GM23338 (cell line): ENCODE measurements around the gene SAMD7.

Source experiments
- POLR2AphosphoS5 ChIP-seq: IDR thresholded peaks from 2 replicates; pipeline ENCODE4 v1.6.1; 2016; ENCODE audit warnings: antibody characterized with exemption, low read depth
- TF ChIP-seq, protein P1 (sequence below), 2 experiments: fragments of 200-600 bp in 1 of 2; sonication (generic) in 1 of 2; conservative IDR thresholded peaks; 2 replicates each; pipeline versions ENCODE4 v1.5.1 to v1.6.1; 2016 to 2017; ENCODE audit warnings: antibody characterized with exemption in 2 of 2, low read depth in 2 of 2, mild to moderate bottlenecking in 2 of 2, moderate library complexity in 1 of 2

DNA sequence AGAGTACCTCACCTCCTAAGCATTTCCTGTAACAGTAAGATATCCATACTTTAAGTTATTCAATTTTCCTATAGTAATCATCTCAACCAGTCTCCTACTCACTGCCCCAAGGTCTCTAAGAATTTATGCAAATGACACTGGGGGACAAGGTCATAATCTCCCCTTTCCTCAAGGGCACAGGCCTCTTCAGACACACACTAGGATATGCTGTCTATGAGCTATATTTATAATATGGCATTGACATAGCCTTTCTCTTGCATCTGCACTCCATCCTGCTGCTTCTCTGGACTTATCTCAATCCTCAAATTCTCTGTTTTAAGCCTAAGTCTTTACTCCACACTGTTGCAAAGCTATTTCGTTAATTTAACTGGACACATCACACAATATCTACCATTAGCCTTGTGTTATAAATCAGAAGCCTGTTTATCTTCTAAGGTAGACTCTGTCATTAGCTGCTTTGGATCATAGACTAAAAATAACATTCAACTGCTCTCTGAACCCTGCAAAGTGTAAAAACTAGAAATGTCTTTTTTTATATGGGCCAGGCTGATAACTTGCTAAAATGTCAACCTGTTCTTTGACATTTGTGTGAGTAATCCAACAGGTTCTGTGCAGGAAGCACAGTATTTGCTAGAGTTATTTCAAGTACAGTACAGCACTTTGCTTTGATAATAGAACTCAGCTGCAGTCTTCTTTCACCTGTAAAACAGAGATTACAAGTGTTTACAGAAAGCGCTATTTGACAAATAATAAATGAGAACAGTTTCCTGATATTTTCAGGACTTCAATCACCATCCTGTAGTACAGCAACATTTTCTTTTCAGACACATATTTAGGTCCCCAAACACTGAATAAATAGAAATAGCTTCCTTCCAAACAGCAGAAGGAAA, 37.4 kb downstream of the SAMD7 start:
- TF ChIP-seq, protein P1, sequence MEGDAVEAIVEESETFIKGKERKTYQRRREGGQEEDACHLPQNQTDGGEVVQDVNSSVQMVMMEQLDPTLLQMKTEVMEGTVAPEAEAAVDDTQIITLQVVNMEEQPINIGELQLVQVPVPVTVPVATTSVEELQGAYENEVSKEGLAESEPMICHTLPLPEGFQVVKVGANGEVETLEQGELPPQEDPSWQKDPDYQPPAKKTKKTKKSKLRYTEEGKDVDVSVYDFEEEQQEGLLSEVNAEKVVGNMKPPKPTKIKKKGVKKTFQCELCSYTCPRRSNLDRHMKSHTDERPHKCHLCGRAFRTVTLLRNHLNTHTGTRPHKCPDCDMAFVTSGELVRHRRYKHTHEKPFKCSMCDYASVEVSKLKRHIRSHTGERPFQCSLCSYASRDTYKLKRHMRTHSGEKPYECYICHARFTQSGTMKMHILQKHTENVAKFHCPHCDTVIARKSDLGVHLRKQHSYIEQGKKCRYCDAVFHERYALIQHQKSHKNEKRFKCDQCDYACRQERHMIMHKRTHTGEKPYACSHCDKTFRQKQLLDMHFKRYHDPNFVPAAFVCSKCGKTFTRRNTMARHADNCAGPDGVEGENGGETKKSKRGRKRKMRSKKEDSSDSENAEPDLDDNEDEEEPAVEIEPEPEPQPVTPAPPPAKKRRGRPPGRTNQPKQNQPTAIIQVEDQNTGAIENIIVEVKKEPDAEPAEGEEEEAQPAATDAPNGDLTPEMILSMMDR (conservative IDR thresholded peaks at IDR 0.05; ENCODE audit: low read depth in 2 of 2), result no peak
- no peak for TF ChIP-seq POLR2AphosphoS5
